HG03469 (cell line): ENCODE data around the gene STK17B.
"Not testable (repeated sequence)": the region's sequence is repeated elsewhere in the genome, so short reads cannot be mapped to it uniquely, and the experiment has no call there.

Experiments
- ATAC-seq: cut with Tn5 transposase; IDR thresholded peaks from one replicate; pipeline ENCODE4 v1.9.1; 2021; ENCODE audit warnings: mild to moderate bottlenecking, moderate library complexity, moderate number of reproducible peaks; ENCODE audit not compliant: unreplicated experiment

STK17B gene

DNA sequence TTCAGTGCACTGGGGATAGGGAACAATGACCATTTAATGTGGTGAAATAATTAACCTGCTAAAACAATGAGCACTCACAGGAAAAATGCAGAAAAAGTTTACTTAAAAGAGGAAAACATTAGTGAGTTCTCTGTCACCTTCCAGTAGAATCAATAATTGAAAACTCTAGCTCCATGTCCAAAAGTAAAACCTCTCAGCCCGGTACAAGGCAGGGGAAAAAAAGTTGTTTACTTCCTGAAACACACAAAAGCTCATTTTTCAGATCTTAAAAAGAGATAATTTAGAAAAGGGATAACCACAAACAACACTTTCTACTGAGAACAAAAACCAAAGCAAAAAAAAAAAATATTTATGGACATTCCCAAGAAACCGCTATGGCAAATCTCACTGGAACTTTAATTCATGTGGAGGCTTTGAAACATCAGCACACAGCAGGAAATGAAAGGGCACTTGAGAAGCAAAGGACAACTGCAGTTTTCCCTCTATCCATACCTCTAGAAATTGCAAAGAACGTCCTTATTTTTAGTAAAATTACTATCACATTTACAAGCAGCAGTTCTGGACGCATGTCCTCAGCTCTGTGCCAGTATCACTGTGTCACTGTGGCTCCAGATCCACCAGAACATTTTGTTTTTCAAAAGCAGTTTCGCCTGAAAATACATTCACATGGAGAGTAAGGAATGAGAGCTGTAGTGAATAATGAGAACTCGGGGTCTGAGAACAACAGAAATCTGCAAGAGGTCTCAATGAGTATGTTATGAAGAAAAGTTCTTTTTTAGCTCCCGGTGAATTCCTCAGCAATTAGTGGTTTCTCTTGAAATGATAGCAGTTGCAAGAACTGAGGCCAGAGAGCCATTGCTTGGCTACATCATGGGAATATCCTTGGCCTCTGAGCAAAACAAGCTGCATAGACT lies 58.1 kb downstream of the STK17B start:
- ATAC-seq: no peak

GRCh38 chr2:196112418-196113034 lies 58.9 kb downstream of the STK17B start:
- no peak for ATAC-seq

- ATAC-seq: no peak
Observed at GRCh38 chr2:196108604-196109003, 62.8 kb downstream of the STK17B start.

DNA sequence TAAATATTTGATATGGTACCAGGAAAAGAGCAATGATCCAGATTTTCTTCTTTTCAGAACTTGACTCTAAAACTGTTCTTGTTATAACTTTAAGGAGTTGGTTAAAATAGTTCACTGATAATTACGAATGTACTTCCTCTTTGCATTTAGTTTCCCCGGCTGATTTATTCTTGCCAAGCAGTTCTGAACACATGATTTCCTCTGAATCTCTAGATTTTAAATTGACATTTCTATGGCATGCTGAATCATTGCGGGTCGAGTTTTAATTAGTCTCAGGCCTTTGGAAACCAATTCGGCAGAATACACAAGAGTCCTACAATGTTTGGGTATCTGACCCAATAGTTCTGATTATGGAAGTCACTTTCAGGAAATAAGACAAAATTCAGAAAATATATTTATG lies 65.4 kb downstream of the STK17B start:
- ATAC-seq: no peak

- no peak for ATAC-seq
Observed at GRCh38 chr2:196104066-196104465, 67.3 kb downstream of the STK17B start.

- no peak for ATAC-seq
Observed at GRCh38 chr2:196103626-196104025, 67.8 kb downstream of the STK17B start.

GRCh38 chr2:196101325-196101991 lies 69.9 kb downstream of the STK17B start:
- peak; percentile 95 for ATAC-seq

DNA sequence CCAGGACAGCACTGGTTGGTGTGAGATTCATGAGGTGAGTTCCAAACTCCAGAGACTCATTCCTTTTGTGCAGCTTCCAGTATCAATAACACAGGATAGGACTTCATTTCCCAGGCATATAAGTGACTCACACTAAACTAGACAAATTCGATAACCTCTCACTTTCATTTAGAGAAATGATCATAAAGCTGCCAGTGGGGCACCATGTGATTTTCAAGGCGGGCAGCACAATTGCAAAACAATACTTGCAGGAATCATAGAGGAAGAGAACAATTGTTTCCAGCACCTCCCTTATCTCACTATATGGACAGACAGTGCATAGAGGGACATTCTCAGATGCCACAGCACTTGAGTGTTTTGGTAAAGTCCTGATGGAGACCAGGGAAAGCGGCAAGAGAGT lies 71.5 kb downstream of the STK17B start:
- no peak for ATAC-seq

DNA sequence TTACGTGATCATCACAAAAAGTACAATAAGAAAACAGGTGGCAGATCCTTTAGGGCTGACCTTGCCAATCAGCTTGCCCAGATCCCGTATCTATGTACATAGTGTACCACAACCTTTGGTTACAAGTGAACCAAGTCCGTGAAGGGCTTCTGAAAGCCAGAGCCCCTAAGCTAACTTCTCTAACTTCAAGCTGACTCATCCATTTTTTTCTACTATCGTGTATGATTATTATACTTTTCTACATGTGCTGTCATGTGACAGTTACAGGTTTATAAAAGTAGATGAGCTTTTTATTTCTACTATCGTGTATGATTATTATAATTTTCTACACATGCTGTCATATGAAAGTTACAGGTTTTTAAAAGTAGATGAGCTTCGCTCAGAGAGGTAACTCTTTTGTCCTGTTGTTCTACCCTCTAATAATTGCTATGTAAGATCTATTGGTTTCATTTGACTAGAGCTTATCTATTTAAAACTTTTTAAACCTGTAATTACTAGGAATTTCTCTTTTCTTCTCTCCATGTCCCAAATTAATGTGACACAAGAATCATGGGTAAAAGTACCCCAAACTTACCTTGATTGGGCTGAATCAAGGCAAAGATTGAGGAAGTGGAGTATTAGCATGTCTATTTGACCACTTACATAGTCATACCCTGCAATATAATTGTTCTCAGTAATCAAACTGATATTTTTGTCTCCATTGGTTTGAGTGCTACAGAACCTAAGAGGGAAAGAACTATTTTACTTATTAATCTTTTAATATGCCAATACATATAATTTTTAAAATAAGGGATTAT lies 73.3 kb downstream of the STK17B start:
- ATAC-seq: no peak

GRCh38 chr2:196096982-196097745 lies 74.2 kb downstream of the STK17B start:
- no peak for ATAC-seq

DNA sequence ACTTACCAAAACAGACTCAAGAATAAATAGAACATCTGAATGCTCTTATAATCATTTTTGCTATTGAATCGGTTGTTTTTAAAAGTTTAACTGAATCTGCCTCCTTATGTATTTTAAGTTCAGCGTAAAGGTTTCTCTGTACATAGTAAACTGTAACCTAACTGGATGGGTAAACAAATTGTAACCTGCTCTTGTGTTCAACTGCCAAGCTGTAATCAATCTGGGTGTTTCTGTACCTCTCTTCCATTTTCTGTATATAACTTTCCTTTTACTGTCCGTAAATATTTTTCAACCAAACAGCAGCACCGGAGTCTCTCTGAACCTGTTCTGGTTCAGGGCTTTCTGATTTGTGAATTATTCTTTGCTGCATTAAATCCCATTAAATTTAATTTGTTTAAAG lies 75.1 kb downstream of the STK17B start:
- no peak for ATAC-seq

DNA sequence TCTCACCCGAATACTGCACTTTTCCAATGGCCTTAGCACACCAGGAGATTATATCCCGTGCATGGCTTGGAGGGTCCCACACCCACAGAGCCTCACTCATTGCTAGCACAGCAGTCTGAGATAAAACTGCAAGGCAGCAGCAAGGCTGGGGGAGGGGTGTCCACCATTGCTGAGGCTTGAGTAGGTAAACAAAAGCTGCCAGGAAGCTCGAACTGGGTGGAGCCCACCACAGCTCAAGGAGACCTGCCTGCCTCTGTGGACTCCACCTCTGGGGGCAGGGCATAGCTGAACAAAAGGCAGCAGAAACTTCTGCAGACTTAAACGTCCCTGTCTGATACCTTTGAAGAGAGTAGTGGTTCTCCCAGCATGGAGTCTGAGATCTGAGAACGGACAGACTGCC lies 81.9 kb downstream of the STK17B start:
- not testable (repeated sequence) for ATAC-seq

DNA sequence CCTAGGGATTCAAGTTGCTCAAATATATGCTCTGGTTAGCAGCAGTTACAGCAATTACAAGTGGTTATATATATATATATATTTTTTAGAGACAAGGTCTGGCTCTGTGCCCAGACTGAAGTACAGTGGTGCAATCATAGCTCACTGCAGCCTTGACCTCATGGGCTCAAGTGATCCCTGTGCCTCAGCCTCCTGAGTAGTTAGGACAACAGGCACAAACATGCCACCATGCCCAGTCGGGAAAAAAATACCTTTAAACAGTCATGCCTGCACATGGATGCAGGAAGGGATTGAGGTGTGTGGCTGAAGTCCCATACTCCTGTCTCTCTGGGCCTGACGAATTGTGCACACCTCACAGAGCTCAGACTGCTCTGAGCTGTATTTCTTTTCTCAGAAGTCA lies 83.2 kb downstream of the STK17B start:
- ATAC-seq: no peak

DNA sequence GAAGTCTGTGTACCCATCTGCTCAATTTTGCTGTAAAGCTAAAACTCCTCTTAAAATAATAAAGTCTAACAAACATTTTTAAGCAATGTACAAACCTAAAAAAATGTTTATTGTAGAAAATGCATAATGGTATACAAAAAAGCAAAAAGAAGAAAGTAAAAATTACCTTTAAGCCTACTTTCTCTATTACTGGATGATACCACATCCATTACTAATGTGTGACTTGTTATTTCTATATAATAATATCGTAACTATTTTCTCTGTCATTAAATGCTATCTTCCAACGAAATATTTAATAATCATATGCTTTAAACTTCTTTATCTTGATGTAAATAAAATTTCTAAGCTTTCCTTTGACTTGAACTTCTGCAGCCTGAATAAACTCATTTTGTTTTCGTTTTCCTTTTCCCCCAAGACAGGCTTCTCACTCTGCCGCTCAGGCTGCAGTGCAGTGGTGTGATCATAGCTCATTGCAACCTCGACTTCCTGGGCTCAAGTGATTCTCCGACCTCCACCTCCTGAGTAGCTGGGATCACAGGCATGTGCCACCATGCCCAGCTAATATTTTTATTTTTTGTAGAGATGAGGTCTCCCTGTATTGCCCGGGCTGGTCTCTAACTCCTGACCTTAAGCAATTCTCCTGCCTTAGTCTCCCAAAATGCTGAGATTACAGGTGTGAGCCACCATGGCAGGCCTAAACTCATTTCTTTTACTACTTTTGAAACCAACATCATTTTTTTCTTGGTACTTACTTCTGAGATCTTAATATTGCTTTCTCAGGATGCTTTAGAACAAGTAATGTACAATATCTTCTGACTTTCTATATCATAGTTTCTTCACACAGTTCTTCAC lies 84.6 kb downstream of the STK17B start:
- ATAC-seq: no peak

DNA sequence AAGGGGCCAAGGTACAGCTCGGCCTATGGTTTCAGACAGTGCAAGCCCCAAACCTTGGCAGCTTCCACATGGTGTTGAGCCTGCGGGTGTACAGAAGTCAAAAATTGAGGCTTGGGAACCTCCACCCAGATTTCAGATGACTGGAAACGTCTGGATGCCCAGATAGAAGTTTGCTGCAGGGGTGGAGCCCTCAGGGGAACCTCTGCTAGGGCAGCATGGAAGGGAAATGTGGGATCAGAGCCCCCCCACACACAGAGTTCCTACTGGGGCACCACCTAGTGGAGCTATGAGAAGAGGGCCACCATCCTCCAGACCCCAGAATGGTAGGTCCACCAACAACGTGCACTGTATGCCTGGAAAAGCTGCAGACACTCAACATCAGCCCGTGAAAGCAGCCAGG lies 87.8 kb downstream of the STK17B start:
- ATAC-seq: no peak
